IMR-90 (cell line): ENCODE data around the gene FARS2. TPM values are rescaled to one million over a fixed set of nuclear protein-coding genes. Genes with fewer than 3 reads are reported as not detected.

Source experiments
- ATAC-seq: fragments of 200-7000 bp; cut with Tn5 transposase; 2 replicates; pipeline ENCODE4 v1.9.1; 2020; ENCODE audit warnings: low read depth, mild to moderate bottlenecking, moderate library complexity
- BruUV-seq: library from RNA; stranded (reverse); fragments of 400-500 nt; replicated peaks from 2 replicates; lab custom pipeline; 2021; lab: Mats Ljungman, UMichigan
- CTCF ChIA-PET: fragments of 300-600 bp; formaldehyde crosslinking; extraction: SDS; loops from one replicate; lab custom pipeline; 2021; ENCODE audit warnings: antibody characterized with exemption; lab: Yijun Ruan, JAX
- POLR2A ChIA-PET: fragments of 300-600 bp; sonication (Branson Sonifier 250); formaldehyde crosslinking; loops from one replicate; lab custom pipeline; 2022; ENCODE audit warnings: antibody characterized with exemption; ENCODE audit not compliant: unreplicated experiment; lab: Charles Lee
- DNase-seq: peaks from one replicate; pipeline ENCODE4 v3.0.0; 2013
- H2AFZ ChIP-seq: replicated peaks from 2 replicates; pipeline ENCODE3; 2013; ENCODE audit warnings: low read length, mild to moderate bottlenecking; ENCODE audit not compliant: poor library complexity
- H2AK5ac ChIP-seq: 2 replicates; pipeline ENCODE4 v1.6.1; 2013; ENCODE audit warnings: low read depth, low read length, inconsistent platforms
- H2AK9ac ChIP-seq: replicated peaks from 2 replicates; pipeline ENCODE3; 2013; ENCODE audit warnings: mild to moderate bottlenecking, low read depth, low read length, moderate library complexity; ENCODE audit not compliant: poor library complexity
- H2BK120ac ChIP-seq: 2 replicates; pipeline ENCODE4 v1.6.1; 2013; ENCODE audit warnings: low read depth, low read length, inconsistent platforms
- H2BK15ac ChIP-seq: 3 replicates; pipeline ENCODE4 v1.6.1; 2013; ENCODE audit warnings: low read depth, low read length, inconsistent platforms
- H2BK20ac ChIP-seq: 2 replicates; pipeline ENCODE4 v1.6.1; 2013; ENCODE audit warnings: low read depth, mild to moderate bottlenecking, inconsistent platforms, low read length, moderate library complexity
- H2BK5ac ChIP-seq: 2 replicates; pipeline ENCODE4 v1.6.1; 2013; ENCODE audit warnings: mild to moderate bottlenecking, low read depth, low read length, inconsistent platforms; ENCODE audit not compliant: poor library complexity, severe bottlenecking
- H3K14ac ChIP-seq: replicated peaks from 2 replicates; pipeline ENCODE4 v1.6.1; 2013; ENCODE audit warnings: low read depth, low read length, inconsistent platforms
- H3K18ac ChIP-seq: 2 replicates; pipeline ENCODE4 v1.6.1; 2013; ENCODE audit warnings: low read depth, low read length, control low read depth
- H3K23ac ChIP-seq: 2 replicates; pipeline ENCODE4 v1.6.1; 2013; ENCODE audit warnings: low read depth, low read length, inconsistent platforms
- H3K27ac ChIP-seq: 2 replicates; pipeline ENCODE4 v1.5.1; 2013; ENCODE audit warnings: mild to moderate bottlenecking, control low read depth, low read length; ENCODE audit not compliant: insufficient read depth
- H3K27me3 ChIP-seq: 2 replicates; pipeline ENCODE4 v1.6.1; 2013; ENCODE audit warnings: low read length; ENCODE audit not compliant: control insufficient read depth, insufficient read depth
- H3K36me3 ChIP-seq: 2 replicates; pipeline ENCODE4 v1.6.1; 2013; ENCODE audit warnings: low read length, mixed read lengths; ENCODE audit not compliant: control insufficient read depth, insufficient read depth
- H3K4ac ChIP-seq: 2 replicates; pipeline ENCODE4 v1.6.1; 2013; ENCODE audit warnings: low read depth, low read length, inconsistent platforms
- H3K4me1 ChIP-seq: 2 replicates; pipeline ENCODE4 v1.6.1; 2013; ENCODE audit warnings: low read length, mixed read lengths; ENCODE audit not compliant: control insufficient read depth, insufficient read depth
- H3K4me2 ChIP-seq: 2 replicates; pipeline ENCODE4 v1.6.1; 2013; ENCODE audit warnings: low read depth, mild to moderate bottlenecking, control low read depth, low read length, moderate library complexity
- H3K4me3 ChIP-seq: 2 replicates; pipeline ENCODE4 v1.5.1; 2013; ENCODE audit warnings: low read depth, mild to moderate bottlenecking, control low read depth, low read length, moderate library complexity; ENCODE audit not compliant: insufficient read depth
- H3K56ac ChIP-seq: 2 replicates; pipeline ENCODE4 v1.6.1; 2013; ENCODE audit warnings: low read length, inconsistent platforms; ENCODE audit not compliant: insufficient read depth; ENCODE audit errors: extremely low read depth
- H3K79me1 ChIP-seq, 2 experiments: 2 replicates each; pipeline ENCODE4 v1.6.1; 2013; ENCODE audit warnings: low read length in 2 of 2, inconsistent platforms in 1 of 2, low read depth in 1 of 2
- H3K9ac ChIP-seq: 2 replicates; pipeline ENCODE4 v1.6.1; 2013; ENCODE audit warnings: low read depth, low read length, control low read depth
- H3K9me1 ChIP-seq: 2 replicates; pipeline ENCODE4 v1.6.1; 2013; ENCODE audit warnings: low read length, inconsistent platforms; ENCODE audit not compliant: insufficient read depth
- H3K9me3 ChIP-seq: 2 replicates; pipeline ENCODE4 v1.6.1; 2013; ENCODE audit warnings: low read length; ENCODE audit not compliant: control insufficient read depth, insufficient read depth
- H4K20me1 ChIP-seq: 2 replicates; pipeline ENCODE4 v1.6.1; 2013; ENCODE audit warnings: low read length, inconsistent platforms; ENCODE audit not compliant: insufficient read depth
- H4K5ac ChIP-seq: 2 replicates; pipeline ENCODE4 v1.6.1; 2013; ENCODE audit warnings: mild to moderate bottlenecking, low read depth, low read length, control low read depth
- H4K8ac ChIP-seq, 2 experiments: 2 replicates each; pipeline ENCODE4 v1.6.1; 2013; ENCODE audit warnings: low read depth in 2 of 2, low read length in 2 of 2, control low read depth in 1 of 2, inconsistent platforms in 1 of 2
- H4K91ac ChIP-seq: 2 replicates; pipeline ENCODE4 v1.6.1; 2013; ENCODE audit warnings: low read depth, low read length, inconsistent platforms; ENCODE audit not compliant: insufficient read depth
- BHLHE40 ChIP-seq: fragments of 150-350 bp; IDR thresholded peaks from 2 replicates; pipeline ENCODE4 v1.6.1; 2016; ENCODE audit warnings: mild to moderate bottlenecking, low read depth, low read length
- CEBPB ChIP-seq: IDR thresholded peaks from 2 replicates; pipeline ENCODE4 v1.6.1; 2012; ENCODE audit warnings: low read depth, low read length, improper control_type of control experiment
- CHD1 ChIP-seq: IDR thresholded peaks from 2 replicates; pipeline ENCODE4 v1.6.1; 2012; ENCODE audit warnings: low read depth, low read length, improper control_type of control experiment
- ELK1 ChIP-seq: fragments of 150-350 bp; IDR thresholded peaks from 2 replicates; pipeline ENCODE4 v1.6.1; 2016; ENCODE audit warnings: low read depth, mild to moderate bottlenecking, low read length, moderate library complexity, borderline replicate concordance
- FOS ChIP-seq: fragments of 150-350 bp; IDR thresholded peaks from 2 replicates; pipeline ENCODE4 v1.6.1; 2016; ENCODE audit warnings: low read depth, low read length
- MAFK ChIP-seq: IDR thresholded peaks from 2 replicates; pipeline ENCODE4 v1.6.1; 2012; ENCODE audit warnings: low read depth, low read length, improper control_type of control experiment
- MAZ ChIP-seq: IDR thresholded peaks from 2 replicates; pipeline ENCODE4 v1.6.1; 2012; ENCODE audit warnings: low read depth, mild to moderate bottlenecking, low read length, improper control_type of control experiment, moderate library complexity, borderline replicate concordance
- MXI1 ChIP-seq: IDR thresholded peaks from 2 replicates; pipeline ENCODE4 v1.6.1; 2012; ENCODE audit warnings: low read depth, mild to moderate bottlenecking, low read length, moderate library complexity, borderline replicate concordance
- NFE2L2 ChIP-seq: fragments of 150-350 bp; IDR thresholded peaks from 2 replicates; pipeline ENCODE4 v1.6.1; 2016; ENCODE audit warnings: low read depth, mild to moderate bottlenecking, low read length
- POLR2A ChIP-seq: IDR thresholded peaks from 2 replicates; pipeline ENCODE4 v1.6.1; 2012; ENCODE audit warnings: mild to moderate bottlenecking, low read depth, low read length
- RAD21 ChIP-seq: IDR thresholded peaks from 2 replicates; pipeline ENCODE4 v1.6.1; 2012; ENCODE audit warnings: low read length, improper control_type of control experiment
- RFX5 ChIP-seq: IDR thresholded peaks from 2 replicates; pipeline ENCODE4 v1.8.0; 2012; ENCODE audit warnings: low read depth, mild to moderate bottlenecking, low read length, moderate library complexity
- SMC3 ChIP-seq: fragments of 150-350 bp; IDR thresholded peaks from 2 replicates; pipeline ENCODE4 v1.6.1; 2016; ENCODE audit warnings: low read depth, mild to moderate bottlenecking, antibody characterized with exemption, low read length, moderate library complexity
- WGBS, 2 experiments: methylation state at CpG; one replicate each; pipeline versions ENCODE4 v1.1.5 to v1.1.7; 2013; ENCODE audit warnings: missing lambda C conversion rate in 2 of 2; ENCODE audit not compliant: insufficient read length in 1 of 2; ENCODE audit errors: extremely low coverage in 2 of 2; 5-methylcytosine and 5-hydroxymethylcytosine counted together
- dilution Hi-C: fragments of 300-500 bp; cut with HindIII; formaldehyde crosslinking; loops from one replicate; pipeline ENCODE4 v1.14.3; 2018; ENCODE audit warnings: low sequenced_read_pairs; ENCODE audit not compliant: unreplicated experiment
- in situ Hi-C: fragments of 300-500 bp; cut with MboI; formaldehyde crosslinking; loops from 3 replicates; pipeline ENCODE4 v1.14.3; 2019; ENCODE audit warnings: low sequenced_read_pairs, inconsistent platforms, mixed read lengths
- intact Hi-C: fragments of 100-400 bp; cut with micrococcal nuclease; formaldehyde crosslinking; loops from 2 replicates; pipeline ENCODE4 v1.10.0; 2022
- polyA plus RNA-seq, 3 experiments: library from polyadenylated mRNA; depleted of rRNA; stranded (reverse); fragments of >200 nt; gene quantifications; 2 replicates each; pipeline ENCODE4 v1.2.3, GENCODE V29; 2012; ENCODE audit warnings: low replicate concordance in 1 of 3
- total RNA-seq: library from RNA; depleted of rRNA; stranded (reverse); fragments of >200 nt; gene quantifications from 2 replicates; pipeline ENCODE4 v1.2.3, GENCODE V29; 2012
- TF ChIP-seq, protein P1 (sequence below): conservative IDR thresholded peaks from 2 replicates; pipeline ENCODE4 v1.5.1; 2012; ENCODE audit warnings: mild to moderate bottlenecking, low read depth, low read length, improper control_type of control experiment

Gene FARS2
- total and polyA plus RNA-seq, 2 of the 4 experiments (the other 2 are of a cell fraction), result 12.1 to 28.9 TPM

GRCh38 chr6:5670381-5670780, 409.1 kb downstream of the FARS2 start:
- no peaks in the 10 kb centered on the region for H4K20me1 ChIP-seq
- CTCF ChIA-PET, result interaction anchor here (1.0 kb wide), 1 partner anchor 21 kb away, joined by 3 read pairs; no protein-coding TSS in a partner anchor
- no peak overlapping the region for H2BK120ac ChIP-seq
- H4K91ac ChIP-seq, result no peak overlapping the region
- no peak overlapping the region for H3K23ac ChIP-seq
- H3K4me1 ChIP-seq, result peaks cover 22% of the 10 kb centered on the region
- H3K9me1 ChIP-seq, result peaks cover 11% of the 10 kb centered on the region
- WGBS, 2 experiments, result no CpG with 5 or more reads among the region's 2 CpGs
- no peak overlapping the region for H2BK20ac ChIP-seq
- no peak overlapping the region for H2AK9ac ChIP-seq
- in situ Hi-C loops, result no loop called here
- no peak overlapping the region for H2BK5ac ChIP-seq
- no peak overlapping the region for H3K4me2 ChIP-seq
- POLR2A ChIA-PET, result no interaction called here
- H3K9me3 ChIP-seq, result no peaks in the 10 kb centered on the region
- BruUV-seq, result no TSS peak
- H3K27me3 ChIP-seq, result no peaks in the 10 kb centered on the region
- dilution Hi-C loops, result no loop called here
- TF ChIP-seq NFE2L2 (no peak), MAFK (no peak), MXI1 (no peak), BHLHE40 (no peak), POLR2A (no peak), FOS (no peak), SMC3 (no peak), MAZ (no peak), RAD21 (no peak), CEBPB (no peak), ELK1 (no peak), RFX5 (no peak), CHD1 (no peak)
- TF ChIP-seq, protein P1, sequence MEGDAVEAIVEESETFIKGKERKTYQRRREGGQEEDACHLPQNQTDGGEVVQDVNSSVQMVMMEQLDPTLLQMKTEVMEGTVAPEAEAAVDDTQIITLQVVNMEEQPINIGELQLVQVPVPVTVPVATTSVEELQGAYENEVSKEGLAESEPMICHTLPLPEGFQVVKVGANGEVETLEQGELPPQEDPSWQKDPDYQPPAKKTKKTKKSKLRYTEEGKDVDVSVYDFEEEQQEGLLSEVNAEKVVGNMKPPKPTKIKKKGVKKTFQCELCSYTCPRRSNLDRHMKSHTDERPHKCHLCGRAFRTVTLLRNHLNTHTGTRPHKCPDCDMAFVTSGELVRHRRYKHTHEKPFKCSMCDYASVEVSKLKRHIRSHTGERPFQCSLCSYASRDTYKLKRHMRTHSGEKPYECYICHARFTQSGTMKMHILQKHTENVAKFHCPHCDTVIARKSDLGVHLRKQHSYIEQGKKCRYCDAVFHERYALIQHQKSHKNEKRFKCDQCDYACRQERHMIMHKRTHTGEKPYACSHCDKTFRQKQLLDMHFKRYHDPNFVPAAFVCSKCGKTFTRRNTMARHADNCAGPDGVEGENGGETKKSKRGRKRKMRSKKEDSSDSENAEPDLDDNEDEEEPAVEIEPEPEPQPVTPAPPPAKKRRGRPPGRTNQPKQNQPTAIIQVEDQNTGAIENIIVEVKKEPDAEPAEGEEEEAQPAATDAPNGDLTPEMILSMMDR, result no peak
- no peak for DNase-seq
- H2AK5ac ChIP-seq, result no peak overlapping the region
- H3K9ac ChIP-seq, result no peak overlapping the region
- no peak overlapping the region for H4K5ac ChIP-seq
- no peak overlapping the region for H4K8ac ChIP-seq
- intact Hi-C loops, result no loop called here
- peaks cover 0 to 7% of the 10 kb centered on the region in 2 experiments; a peak in 1 of 4 replicates for H3K79me1 ChIP-seq
- H3K4ac ChIP-seq, result no peak overlapping the region
- H2AFZ ChIP-seq, result no peak overlapping the region
- H3K18ac ChIP-seq, result no peak overlapping the region
- no peak overlapping the region for H3K4me3 ChIP-seq
- no peaks in the 10 kb centered on the region for H3K36me3 ChIP-seq
- no peak overlapping the region for H3K56ac ChIP-seq
- ATAC-seq, result no peak
- no peak overlapping the region for H3K14ac ChIP-seq
- H2BK15ac ChIP-seq, result no peak overlapping the region
- no peak overlapping the region for H3K27ac ChIP-seq
